H1 (cell line): ENCODE measurements around the gene NFXL1. TPM values are rescaled to one million over a fixed set of nuclear protein-coding genes. Genes with fewer than 3 reads are reported as not detected.

ENCODE experiments used
- CBX8 ChIP-seq: fragments of 300-800, 300-1000 bp; sonication (generic); IDR thresholded peaks from 2 replicates; pipeline ENCODE4 v1.7.1; 2016; ENCODE audit warnings: low read depth, low read length, borderline replicate concordance
- CTBP2 ChIP-seq: IDR thresholded peaks from 2 replicates; pipeline ENCODE4 v1.7.0; 2011; ENCODE audit warnings: borderline replicate concordance, mild to moderate bottlenecking, moderate library complexity, mixed read lengths, low read length; ENCODE audit not compliant: insufficient read depth, insufficient read length
- JUND ChIP-seq: IDR thresholded peaks from 2 replicates; pipeline ENCODE4 v1.6.1; 2011; ENCODE audit warnings: mild to moderate bottlenecking, improper control_type of control experiment, low read length
- polyA plus RNA-seq, 7 experiments: library from polyadenylated mRNA; depleted of rRNA in 3 of 7; stranded (reverse) in 5 of 7; unstranded in 2 of 7; fragments of >200 nt in 5 of 7; fragments of 200-250 nt in 2 of 7; gene quantifications; 1 replicate in 5 of 7; 2 replicates in 1 of 7; 4 replicates in 1 of 7; pipeline versions ENCODE4 v1.2.1 to v1.2.3, GENCODE V29; 2011 to 2013; ENCODE audit warnings: missing spikeins in 2 of 7, mixed read lengths in 2 of 7
- total RNA-seq: library from RNA; stranded (reverse); fragmentation: NEBNext Ultra II Directional; extraction: Animal tissue kit (Norgen Biotek cat#: 25700); gene quantifications from 2 replicates; pipeline ENCODE4 v1.2.1, GENCODE V29; 2021
- TF ChIP-seq, protein P1 (sequence below): fragments of 300-600 bp; sonication (generic); IDR thresholded peaks from 2 replicates; pipeline ENCODE4 v1.7.1; 2012; ENCODE audit warnings: low read length, moderate library complexity, mild to moderate bottlenecking, inconsistent platforms; ENCODE audit not compliant: insufficient replicate concordance

The NFXL1 gene
- total and polyA plus RNA-seq, 2 of the 8 experiments (the other 6 are each of a cell fraction or from before 2014, with no cell fraction given) = 10.0 to 29.5 TPM

DNA sequence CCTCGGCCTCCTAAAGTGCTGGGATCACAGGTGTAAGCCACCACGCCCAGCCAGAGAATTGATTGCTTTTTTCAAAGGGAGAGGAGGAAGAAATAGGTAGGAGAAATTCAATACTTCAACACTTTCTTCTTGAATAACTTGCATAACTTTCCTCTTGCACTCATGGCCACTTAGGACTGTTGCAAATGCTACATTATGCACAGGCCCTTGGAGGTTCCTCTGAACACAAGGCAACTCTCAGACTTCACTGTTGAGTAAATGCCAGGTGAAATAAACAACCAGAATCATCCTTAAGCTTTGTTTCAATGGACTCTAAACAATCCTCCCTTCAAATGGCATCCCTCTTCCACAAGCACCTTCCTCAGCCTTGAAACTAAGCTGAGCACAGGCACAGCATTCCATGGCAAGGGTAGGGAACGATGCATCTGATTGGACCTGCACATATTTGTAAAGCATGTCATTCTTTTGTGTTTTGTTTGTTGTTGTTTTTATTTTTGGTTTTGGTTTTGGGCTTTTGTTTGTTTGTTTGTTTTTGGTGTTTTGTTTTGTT is 104.7 kb downstream of the NFXL1 start (continued):
- TF ChIP-seq, protein P1, sequence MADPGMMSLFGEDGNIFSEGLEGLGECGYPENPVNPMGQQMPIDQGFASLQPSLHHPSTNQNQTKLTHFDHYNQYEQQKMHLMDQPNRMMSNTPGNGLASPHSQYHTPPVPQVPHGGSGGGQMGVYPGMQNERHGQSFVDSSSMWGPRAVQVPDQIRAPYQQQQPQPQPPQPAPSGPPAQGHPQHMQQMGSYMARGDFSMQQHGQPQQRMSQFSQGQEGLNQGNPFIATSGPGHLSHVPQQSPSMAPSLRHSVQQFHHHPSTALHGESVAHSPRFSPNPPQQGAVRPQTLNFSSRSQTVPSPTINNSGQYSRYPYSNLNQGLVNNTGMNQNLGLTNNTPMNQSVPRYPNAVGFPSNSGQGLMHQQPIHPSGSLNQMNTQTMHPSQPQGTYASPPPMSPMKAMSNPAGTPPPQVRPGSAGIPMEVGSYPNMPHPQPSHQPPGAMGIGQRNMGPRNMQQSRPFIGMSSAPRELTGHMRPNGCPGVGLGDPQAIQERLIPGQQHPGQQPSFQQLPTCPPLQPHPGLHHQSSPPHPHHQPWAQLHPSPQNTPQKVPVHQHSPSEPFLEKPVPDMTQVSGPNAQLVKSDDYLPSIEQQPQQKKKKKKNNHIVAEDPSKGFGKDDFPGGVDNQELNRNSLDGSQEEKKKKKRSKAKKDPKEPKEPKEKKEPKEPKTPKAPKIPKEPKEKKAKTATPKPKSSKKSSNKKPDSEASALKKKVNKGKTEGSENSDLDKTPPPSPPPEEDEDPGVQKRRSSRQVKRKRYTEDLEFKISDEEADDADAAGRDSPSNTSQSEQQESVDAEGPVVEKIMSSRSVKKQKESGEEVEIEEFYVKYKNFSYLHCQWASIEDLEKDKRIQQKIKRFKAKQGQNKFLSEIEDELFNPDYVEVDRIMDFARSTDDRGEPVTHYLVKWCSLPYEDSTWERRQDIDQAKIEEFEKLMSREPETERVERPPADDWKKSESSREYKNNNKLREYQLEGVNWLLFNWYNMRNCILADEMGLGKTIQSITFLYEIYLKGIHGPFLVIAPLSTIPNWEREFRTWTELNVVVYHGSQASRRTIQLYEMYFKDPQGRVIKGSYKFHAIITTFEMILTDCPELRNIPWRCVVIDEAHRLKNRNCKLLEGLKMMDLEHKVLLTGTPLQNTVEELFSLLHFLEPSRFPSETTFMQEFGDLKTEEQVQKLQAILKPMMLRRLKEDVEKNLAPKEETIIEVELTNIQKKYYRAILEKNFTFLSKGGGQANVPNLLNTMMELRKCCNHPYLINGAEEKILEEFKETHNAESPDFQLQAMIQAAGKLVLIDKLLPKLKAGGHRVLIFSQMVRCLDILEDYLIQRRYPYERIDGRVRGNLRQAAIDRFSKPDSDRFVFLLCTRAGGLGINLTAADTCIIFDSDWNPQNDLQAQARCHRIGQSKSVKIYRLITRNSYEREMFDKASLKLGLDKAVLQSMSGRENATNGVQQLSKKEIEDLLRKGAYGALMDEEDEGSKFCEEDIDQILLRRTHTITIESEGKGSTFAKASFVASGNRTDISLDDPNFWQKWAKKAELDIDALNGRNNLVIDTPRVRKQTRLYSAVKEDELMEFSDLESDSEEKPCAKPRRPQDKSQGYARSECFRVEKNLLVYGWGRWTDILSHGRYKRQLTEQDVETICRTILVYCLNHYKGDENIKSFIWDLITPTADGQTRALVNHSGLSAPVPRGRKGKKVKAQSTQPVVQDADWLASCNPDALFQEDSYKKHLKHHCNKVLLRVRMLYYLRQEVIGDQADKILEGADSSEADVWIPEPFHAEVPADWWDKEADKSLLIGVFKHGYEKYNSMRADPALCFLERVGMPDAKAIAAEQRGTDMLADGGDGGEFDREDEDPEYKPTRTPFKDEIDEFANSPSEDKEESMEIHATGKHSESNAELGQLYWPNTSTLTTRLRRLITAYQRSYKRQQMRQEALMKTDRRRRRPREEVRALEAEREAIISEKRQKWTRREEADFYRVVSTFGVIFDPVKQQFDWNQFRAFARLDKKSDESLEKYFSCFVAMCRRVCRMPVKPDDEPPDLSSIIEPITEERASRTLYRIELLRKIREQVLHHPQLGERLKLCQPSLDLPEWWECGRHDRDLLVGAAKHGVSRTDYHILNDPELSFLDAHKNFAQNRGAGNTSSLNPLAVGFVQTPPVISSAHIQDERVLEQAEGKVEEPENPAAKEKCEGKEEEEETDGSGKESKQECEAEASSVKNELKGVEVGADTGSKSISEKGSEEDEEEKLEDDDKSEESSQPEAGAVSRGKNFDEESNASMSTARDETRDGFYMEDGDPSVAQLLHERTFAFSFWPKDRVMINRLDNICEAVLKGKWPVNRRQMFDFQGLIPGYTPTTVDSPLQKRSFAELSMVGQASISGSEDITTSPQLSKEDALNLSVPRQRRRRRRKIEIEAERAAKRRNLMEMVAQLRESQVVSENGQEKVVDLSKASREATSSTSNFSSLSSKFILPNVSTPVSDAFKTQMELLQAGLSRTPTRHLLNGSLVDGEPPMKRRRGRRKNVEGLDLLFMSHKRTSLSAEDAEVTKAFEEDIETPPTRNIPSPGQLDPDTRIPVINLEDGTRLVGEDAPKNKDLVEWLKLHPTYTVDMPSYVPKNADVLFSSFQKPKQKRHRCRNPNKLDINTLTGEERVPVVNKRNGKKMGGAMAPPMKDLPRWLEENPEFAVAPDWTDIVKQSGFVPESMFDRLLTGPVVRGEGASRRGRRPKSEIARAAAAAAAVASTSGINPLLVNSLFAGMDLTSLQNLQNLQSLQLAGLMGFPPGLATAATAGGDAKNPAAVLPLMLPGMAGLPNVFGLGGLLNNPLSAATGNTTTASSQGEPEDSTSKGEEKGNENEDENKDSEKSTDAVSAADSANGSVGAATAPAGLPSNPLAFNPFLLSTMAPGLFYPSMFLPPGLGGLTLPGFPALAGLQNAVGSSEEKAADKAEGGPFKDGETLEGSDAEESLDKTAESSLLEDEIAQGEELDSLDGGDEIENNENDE = no peak
- no peak for TF ChIP-seq CTBP2
- TF ChIP-seq JUND = no peak
- no peak for TF ChIP-seq CBX8
- TF ChIP-seq, all 59 proteins: peak for 0
